Neural cell (in vitro differentiated cells): Measurements from ENCODE around the gene ZNF570.

Experiments
- EP300 ChIP-seq: fragments of 450-650 bp; conservative IDR thresholded peaks from 2 replicates; pipeline ENCODE4 v1.6.1; 2014; ENCODE audit warnings: antibody characterized with exemption, mild to moderate bottlenecking, moderate library complexity; ENCODE audit not compliant: poor library complexity, severe bottlenecking
- TF ChIP-seq, protein P1 (sequence below): fragments of 450-650 bp; IDR thresholded peaks from 2 replicates; pipeline ENCODE4 v1.5.1; 2014; ENCODE audit warnings: antibody characterized with exemption, mild to moderate bottlenecking, moderate library complexity; ENCODE audit not compliant: poor library complexity, severe bottlenecking

DNA sequence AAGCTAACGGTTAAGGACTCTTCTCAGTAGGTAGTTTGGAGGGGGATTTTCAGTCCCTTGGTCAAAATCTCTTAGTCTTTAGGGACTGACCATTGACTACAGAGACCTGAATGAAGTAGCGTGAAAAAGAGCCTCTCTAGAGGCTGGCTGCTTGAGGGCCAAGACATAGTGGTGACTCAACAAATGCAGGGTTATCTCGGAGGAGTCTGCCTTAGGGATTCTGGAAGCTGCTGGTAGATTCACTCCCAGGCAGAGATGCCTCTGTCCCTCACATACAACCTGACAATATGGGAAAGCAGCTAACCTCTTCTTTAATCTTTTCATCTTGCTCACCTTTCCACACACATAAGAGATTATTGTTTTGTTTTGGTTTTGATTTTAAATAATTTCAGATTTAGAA, 42.7 kb downstream of the ZNF570 start:
- TF ChIP-seq EP300 = no peak
- TF ChIP-seq, protein P1, sequence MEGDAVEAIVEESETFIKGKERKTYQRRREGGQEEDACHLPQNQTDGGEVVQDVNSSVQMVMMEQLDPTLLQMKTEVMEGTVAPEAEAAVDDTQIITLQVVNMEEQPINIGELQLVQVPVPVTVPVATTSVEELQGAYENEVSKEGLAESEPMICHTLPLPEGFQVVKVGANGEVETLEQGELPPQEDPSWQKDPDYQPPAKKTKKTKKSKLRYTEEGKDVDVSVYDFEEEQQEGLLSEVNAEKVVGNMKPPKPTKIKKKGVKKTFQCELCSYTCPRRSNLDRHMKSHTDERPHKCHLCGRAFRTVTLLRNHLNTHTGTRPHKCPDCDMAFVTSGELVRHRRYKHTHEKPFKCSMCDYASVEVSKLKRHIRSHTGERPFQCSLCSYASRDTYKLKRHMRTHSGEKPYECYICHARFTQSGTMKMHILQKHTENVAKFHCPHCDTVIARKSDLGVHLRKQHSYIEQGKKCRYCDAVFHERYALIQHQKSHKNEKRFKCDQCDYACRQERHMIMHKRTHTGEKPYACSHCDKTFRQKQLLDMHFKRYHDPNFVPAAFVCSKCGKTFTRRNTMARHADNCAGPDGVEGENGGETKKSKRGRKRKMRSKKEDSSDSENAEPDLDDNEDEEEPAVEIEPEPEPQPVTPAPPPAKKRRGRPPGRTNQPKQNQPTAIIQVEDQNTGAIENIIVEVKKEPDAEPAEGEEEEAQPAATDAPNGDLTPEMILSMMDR = no peak
